HG02588 (cell line): ENCODE results near the gene LPAR6.
"Not testable (repeated sequence)": the region's sequence is repeated elsewhere in the genome, so short reads cannot be mapped to it uniquely, and the experiment has no call there.

Experiments
- ATAC-seq: cut with Tn5 transposase; IDR thresholded peaks from one replicate; pipeline ENCODE4 v1.9.1; 2021; ENCODE audit warnings: mild to moderate bottlenecking, moderate library complexity; ENCODE audit not compliant: unreplicated experiment

Gene LPAR6, protein sequence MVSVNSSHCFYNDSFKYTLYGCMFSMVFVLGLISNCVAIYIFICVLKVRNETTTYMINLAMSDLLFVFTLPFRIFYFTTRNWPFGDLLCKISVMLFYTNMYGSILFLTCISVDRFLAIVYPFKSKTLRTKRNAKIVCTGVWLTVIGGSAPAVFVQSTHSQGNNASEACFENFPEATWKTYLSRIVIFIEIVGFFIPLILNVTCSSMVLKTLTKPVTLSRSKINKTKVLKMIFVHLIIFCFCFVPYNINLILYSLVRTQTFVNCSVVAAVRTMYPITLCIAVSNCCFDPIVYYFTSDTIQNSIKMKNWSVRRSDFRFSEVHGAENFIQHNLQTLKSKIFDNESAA

DNA sequence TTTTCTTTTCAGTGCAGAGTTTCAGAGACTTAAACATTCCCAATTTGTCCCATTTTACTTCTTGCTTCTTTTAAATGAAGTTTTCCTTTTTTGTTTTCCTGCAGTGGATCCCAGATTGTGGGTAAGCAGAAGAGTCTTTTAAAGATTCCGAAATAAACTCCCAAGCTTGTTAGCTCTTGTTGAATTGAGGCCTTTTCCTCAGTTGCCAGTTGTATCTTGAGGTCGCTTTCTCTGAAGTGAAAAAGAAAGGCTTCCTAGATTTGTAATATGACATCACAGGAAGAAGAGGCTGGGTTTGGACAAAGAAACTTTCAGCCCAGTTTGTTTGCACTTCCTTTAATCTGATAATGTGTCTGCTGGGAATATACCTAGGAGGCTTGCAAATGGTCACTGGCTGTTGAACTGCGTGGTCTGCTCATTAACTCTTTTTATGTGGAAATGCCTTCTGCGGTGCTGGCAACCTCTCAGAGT, at the start of gene LPAR6:
Gene LPAR6 (minus strand): TSS at position 233 of the 471 bp plus-strand sequence. CDS start 690 bp downstream, outside the sequence.
- ATAC-seq, result no peak

DNA sequence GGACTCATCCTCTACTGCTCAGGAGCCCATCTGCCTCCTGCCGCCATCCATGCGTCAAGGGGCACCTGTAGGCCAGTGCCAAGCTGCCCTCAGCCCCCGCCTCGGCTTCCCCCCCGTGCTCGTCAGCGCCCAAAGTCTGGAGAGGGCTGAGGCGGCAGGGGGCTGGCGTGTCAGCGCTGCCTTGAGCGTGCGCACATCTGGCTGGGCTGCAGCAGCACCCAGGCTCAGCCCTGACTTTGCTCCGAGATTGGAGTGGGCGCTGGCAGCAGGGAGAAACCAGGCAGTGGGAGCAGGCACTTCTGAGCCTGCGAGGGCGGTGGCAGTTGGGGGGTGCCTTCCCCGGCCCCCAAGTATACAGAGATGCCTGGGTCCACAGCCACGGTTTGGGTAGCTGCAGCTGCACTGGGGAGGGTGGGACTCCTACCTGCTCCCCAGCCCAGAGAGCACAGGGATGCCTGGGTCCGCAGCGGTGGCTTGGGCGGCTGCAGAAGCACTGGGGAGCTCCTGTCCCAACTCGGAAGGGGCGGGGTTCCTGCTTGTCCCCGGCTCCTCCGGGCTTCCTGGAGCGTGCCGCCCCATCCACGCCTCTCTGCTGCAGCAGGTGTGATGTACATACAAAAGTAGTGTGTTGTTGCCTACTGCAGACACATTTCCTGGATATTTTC, 44.8 kb upstream of the LPAR6 start:
- ATAC-seq, result no peak

DNA sequence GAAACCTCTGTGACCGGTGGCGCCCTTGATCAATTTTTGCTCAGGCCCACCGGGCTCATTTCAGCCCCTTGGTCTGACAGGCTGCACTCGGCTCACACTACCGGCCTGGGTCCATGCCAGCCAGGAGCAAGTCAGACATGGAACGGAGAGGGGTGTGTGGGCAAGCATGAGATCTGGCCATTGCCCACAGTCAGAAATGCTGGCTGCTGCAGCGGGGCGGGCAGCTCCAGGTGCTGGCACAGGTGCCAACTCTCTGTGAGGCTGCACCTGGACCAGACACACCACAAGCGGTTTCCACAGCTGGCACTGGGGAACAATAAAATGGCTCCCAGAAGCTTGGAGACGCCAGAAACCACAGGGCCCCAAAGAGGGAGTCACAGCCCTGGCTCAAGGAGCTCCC, 43.6 kb upstream of the LPAR6 start:
- no peak for ATAC-seq

DNA sequence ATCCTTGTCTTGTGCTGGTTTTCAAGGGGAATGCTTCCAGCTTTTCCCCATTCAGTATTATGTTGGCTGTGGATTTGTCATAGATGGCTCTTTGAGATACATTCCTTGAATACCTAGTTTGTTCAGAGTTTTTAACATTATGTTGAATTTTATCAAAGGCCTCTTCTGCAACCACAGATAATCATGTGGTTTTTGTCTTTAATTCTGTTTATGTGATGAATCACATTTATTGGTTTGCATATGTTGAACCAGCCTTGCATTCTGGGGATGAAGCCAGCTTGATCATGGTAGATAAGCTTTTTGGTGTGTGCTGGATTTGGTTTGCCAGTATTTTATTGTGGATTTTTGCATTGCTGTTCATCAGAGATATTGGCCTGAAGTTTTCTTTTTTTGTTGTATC, 38.3 kb upstream of the LPAR6 start:
- ATAC-seq, result not testable (repeated sequence)

DNA sequence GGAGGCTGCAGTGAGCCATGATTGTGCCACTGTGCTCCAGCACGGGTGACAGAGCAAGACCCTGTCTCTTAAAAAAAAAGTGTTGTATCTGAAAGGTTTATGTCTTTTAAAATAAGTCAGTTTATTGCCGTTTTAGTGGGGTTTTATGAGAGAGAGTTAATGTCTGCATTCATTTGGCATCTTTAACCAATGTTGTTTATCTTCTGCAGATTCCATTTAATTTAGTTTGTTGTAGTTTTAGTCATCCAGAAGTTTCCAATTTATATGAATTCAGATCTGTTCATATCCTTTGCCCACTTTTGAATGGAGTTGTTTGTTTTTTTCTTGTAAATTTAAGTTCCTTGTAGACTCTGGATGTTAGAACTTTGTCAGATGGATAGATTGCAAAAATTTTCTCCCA, 36.7 kb upstream of the LPAR6 start:
- no peak for ATAC-seq

DNA sequence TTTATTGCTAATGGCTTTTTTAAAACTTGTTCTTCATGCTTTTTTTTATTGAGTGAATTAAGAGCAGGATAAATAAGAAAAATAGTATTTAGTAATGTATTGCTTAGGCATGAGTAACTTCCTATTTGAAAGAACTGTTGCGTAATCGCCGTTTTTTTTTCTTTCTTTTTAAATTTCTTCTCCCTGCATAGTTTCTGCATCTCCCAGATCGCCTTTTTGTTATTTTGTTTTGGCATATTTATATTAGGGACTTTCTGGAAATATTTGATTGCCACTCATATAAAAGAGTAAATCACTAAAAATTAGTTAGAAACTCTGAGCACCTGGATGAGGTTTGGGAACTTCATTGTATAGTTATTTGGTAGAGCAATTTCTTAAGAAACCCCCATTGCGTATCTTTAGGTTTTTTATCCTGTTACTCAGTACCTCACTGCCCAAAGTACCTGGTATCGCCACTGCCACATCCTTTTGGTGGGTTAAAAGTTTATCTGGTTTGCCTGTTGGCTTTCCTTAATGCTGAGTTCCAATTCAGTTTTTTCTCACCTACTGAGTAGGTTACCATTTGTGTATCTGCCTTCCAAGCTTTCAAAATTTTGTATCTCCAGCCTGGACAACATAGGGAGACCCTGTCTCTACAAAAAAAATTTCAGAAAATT, 36.2 kb upstream of the LPAR6 start:
- no peak for ATAC-seq

DNA sequence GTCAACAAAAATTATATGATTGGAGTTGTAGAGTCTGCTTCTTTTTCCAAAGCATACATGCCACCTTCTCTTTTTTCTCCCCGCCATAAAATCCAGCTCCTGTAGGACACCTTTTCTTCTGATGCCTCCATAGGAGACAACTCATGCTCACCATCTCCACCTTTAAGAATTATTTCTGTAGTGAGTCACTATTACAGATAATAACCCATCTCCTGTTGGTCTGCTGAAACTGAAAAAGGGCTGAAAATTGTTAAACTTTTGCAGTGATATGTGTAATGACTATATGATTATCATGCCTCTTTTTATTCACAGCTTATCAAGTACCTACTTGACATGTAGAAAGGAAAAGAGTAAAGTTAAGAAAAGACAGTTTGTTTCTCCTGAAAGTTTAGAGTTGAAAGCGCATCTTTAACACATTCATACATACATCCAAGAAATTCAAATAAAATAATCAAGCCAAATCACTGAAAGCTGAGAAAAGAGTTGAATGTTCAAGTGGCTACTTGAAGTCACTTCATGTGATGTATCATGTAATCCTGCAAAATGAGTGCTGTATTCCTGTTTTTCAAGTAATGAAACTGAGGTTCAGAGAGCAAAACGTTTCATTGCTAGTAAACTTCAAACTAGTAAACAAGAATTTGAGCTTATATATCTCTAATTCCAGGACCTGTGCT, 35.5 kb upstream of the LPAR6 start:
- ATAC-seq, result no peak

DNA sequence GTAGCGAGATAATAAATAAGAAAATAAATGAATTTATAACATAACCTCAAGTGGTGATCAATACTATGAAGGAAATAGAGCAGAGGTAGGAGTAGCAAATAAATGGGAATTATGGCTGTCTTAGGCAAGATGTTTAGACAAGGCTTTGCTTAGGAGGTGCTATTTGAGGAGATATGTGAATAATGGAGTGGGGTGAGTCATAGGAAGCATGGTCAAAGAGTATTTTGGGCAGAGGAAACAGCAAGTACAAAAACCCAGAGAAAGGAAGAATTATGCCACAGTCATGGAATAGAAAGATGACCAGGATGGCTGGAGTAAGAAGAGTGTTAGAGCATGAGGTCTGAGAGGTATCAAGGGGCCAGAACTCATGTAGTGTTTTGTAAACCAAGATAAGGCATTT, 33.6 kb upstream of the LPAR6 start:
- ATAC-seq, result no peak

DNA sequence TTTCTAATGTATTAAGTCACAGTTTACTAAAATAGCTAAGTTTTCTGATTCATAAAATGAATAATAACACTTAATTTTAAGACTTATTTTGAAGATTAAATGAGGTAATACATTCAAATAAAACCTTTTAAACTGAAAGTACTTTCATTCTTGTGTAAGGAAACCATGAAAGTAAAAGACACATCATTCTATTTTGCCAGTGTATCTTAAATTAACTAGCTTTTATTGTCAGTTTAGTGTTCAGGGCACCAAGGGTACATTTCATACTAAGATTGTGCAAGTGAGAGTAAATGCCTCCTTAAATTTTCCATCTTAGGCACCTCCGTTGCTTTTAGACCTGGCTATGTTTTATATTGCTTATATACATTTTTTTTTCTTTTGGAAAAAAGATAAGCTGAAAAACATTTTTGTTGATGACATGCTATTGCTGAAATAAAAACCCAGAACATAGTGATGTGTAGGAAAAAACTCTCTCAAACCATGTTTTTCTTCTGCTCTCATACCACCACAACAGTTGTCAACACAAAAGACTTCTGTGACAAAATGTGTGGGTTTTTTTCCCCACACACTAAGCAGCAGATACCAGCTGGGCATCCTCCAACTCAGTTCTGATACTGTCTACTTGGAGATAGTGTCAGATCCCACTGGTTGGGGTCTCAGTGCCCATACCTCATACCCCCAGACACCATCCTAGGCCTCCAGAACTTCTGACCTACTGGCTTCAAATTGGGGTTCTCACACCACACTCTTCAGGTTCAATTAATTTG, 30.7 kb upstream of the LPAR6 start:
- ATAC-seq, result no peak

DNA sequence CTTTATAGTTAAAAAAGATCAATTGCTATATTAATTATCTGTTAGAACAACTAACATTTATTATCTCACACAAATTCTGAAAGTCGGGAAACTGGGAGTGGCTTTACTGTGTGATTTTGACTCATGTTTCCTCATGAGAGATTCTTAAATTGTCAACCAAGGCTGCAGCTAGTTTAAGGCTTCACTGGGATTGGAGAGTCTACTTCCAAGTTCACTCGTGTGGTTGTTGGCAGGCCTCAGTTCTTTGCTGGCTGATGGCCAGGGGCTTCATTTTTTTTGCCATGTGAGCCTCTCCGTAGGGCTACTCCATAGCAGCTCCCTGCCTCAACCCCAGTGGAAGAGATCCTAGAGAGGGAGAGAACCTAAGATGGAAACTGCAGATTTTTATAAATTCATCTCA, 24.5 kb upstream of the LPAR6 start:
- ATAC-seq, result no peak

DNA sequence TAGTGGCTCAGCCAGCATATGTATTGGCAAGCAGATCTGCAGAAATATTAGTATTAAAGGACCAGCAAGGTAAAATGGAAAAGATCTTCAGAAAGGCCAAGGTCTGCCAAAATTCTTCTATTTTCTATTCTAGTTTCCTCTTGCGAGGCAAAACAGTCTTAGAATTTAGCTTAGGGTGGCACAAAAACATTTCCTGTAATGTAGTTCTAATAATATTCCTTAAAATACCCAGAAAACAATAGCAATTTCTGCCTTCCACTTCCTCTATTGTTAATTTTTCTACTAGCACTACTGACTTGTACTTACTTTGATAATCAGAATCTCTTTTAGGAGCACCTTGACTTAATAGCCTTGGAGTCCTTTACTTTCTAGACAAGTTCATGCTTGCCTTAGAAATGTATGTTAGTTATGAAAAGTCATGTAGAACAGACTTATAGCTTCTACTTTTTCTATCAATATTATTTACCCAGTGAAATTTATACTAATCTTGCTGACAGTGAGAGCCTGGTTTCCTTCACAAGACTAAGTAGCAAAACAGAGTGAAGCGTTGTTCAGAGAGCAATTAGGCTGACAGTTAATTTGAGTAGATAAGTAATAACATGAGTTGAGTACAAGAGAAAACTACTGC, 23.9 kb upstream of the LPAR6 start:
- ATAC-seq, result no peak

DNA sequence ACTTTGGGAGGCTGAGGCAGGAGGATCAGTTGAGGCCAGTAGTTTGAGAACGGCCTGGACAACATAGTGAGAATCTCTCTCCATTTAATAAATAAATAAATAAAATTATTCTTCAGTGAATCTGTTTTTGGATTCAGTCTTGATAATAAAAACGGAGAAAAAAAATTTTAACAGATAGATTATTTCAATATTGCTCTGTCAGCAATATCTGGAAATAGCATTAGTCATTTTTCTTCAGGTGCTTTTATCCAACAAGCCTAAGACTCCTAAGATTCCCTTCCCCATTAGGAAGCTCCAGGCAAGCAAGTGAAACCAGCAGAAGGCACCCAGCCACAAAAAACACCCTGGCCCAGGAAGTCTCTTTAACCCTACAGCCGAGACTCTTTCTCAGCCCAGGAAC, 21.3 kb upstream of the LPAR6 start:
- no peak for ATAC-seq

DNA sequence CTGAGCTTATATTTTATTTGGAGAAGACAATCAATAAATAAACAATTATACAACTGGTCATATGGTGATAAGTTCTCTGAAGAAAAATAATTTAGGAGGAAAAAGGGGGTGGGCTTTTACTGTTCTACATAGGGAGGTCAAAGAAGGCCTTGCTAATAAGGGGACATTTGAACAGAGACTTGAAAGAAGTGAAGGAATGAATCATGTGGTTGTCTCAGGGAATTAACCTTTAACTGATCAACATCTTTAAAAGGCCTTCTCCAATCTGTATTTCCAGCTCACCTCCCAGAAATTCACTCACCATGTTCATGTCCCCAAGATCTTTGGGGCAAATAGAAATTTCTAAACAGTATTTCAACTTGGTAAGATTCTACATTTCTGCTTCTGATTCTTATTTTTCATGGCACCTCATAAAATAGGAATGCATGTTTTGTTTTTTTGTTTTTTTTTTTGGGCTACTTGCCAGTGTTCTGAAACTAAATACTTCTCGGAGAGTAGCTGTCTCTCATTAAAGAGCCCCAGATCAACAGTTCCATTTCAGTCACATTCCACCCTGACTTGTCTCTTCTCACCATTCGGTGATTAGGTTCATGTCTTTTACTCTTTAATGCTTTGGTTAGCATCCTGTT, 19.2 kb upstream of the LPAR6 start:
- ATAC-seq, result no peak

DNA sequence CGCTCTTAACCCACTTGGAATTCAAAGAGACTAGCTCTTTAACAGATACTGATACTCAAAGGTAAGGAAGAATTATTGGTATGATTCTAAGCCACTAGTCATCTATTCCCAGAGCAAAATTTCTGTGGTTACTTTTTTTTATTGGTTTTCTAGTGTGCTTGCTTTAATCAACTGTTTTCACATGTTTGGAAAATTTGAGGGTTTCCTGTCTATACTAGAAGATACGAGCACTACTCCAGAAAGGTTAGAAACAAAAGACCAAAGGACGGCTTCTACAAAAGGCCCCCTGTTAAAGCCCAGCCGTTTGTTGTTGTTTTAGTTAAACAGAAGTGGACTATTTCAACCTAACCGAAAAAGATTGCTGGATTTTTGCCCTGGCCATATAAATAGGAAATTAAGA, 18.5 kb upstream of the LPAR6 start:
- ATAC-seq, result no peak

DNA sequence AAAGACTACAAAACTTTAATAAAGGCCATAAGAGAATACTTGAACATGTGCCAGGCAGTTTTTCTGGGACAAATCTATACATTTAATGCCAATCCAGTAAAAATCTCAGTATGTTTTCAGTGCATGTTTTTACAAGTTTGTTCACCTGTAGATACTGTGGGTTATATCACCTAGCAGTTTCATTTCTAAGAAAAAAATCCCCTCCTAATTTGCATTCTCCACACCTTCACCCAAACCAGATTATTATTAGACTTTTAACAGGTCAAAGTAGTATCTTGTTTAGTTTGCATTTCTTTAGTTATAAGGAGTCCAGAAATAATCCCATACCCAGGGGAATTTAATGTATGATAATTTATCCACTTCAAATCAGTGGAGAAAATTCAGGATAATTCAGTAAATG, 17.0 kb upstream of the LPAR6 start:
- ATAC-seq, result peak; percentile 54

DNA sequence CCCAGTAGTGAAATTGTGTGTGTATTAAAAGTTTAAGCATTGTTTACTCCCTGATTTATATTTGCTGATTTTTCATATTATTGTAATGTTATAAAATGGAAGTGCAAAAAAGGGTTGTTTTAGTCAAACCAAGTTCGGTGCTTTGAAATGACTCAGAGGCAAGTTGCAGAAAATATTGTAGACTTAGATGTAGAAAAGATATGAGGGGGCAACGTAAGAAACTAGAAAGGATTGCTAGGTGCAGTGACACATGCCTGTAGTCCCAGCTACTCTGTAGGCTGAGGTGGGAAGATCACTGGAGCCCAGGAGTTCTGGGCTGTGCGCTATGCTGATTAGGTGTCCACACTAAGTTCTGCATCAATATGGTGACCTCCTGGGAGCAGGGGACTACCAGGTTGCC, 16.1 kb upstream of the LPAR6 start:
- ATAC-seq, result no peak

DNA sequence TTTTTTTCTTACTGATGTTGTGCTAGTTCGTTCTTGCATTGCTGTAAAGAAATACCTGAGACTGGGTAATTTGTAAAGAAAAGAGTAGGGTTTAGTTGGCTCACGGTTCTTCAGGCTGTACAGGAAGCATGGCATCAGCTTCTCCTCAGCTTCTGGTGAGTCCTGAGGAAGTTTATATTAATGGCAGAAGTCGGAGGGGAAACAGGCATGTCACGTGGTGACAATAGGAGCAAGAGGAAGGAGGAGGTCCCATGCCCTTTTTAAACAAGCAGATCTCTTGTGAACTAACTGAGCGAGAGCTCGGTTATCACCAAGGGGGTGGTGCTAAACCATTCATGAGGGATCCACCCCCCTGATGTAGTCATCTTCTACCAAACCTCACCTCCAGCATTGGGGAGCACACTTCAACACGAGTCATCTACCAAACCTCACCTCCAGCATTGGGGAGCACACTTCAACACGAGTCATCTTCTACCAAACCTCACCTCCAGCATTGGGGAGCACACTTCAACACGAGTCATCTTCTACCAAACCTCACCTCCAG, 13.9 kb upstream of the LPAR6 start:
- ATAC-seq, result not testable (repeated sequence)

DNA sequence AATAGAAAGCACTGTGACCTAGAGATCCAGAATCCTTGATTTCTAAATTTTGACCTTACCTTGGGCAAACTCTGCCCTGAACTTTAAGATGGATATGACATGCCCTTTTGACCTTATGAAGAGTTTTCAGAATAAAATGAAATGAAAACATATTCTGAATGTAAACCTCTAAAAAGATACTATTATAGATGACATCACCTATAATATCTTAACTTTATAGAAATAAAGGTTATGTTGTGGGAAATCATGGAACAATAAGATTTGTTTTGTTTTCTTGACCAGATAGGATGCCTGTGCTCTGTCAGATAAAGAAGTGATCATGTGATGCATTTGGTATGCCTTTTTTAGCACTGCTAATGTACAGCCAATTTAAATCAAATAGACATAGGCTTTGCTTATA, 13.1 kb upstream of the LPAR6 start:
- no peak for ATAC-seq

DNA sequence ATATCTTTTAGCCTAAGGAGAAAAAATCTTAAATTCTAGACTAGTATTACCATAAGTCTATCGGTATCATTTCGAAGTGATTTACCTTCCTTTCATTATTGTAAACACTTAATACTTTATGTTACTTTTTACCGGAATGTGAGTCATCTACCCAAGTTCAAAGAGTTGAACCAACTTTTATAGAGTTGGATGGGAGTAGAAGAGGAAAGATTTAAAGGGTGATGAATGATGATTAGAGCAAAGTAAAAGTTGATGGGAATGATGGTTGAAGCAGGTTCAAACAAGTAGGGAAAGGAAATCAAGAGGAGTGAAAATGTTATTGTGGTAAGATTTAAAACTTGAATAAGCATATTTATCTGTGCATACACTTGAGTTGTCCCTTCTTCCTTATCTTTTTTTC, 11.3 kb upstream of the LPAR6 start:
- ATAC-seq, result no peak
